GM18498 (cell line): ENCODE measurements around the gene ZNF239.
A peak's percentile ranks its signal among the peaks of the same experiment; 100 is the strongest.
"Not testable (repeated sequence)": the region's sequence is repeated elsewhere in the genome, so short reads cannot be mapped to it uniquely, and the experiment has no call there.

Experiments
- ATAC-seq: cut with Tn5 transposase; IDR thresholded peaks from one replicate; pipeline ENCODE4 v1.9.1; 2021; ENCODE audit warnings: mild to moderate bottlenecking, moderate library complexity; ENCODE audit not compliant: unreplicated experiment

Gene ZNF239

DNA sequence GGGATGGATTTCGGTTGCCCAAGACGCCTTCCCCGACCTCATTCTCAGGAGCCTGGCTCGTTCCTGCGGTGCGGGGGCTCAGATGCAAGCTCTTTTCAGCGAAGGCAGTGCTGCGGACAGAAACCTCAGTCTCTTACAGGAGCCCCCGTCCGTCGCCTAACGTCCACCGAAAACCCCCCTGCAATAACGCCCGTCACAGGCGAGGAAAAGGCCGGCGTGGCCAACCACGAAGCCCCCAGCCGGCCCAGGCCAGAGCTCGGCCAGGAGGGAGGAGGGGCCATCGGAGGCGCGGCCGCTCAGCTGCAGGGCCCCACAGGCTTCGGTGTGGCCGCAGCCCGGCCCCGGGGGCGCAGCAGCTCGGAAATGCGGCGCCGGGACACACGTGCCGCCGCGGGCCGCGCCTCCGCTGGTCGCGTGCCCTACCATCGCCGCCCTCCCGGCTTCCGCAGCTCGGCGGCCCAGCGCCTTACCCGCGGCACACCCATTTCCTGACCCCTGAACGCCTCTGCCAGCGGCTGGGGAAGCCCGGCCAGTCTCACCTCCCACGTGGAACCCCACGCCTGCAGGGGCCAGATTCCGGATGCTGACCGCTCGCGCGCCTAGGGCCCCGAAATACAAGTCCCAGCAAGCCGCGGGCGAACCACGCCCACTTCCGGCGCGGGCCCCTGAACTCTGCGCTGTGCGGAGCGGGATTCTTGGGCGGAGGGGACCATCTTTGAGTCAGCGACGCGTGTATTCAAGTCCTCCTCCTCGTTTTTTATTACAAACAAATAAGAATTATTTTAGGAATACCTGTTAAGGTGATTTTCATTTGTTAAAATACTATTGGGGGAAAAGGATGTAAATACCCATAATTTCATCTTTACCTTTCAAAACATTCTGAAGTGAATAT lies at the start of gene ZNF239:
Gene ZNF239 (minus strand): TSS at position 616 of the 892 bp plus-strand sequence. CDS start 16,537 bp downstream, outside the sequence.
- ATAC-seq: peak; percentile 96

DNA sequence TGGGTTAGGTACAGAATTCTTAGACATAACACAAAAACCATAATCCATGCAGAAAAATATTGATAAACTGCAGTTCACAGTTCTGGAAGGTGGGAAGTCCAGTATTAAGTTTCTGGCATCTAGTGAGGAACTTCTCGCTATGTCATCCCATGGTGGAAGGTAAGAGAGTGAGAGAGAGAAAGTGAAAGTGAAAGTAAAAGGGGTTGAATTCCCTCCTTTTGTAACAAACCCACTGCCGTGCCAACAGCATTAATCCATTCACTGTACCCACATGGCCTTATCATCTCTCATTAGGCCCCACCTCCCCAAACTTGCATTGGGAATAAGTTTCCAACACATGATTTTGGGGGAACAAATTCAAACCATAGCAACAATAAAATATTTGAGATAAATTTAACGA lies 48.9 kb upstream of the ZNF239 start:
- no peak for ATAC-seq

DNA sequence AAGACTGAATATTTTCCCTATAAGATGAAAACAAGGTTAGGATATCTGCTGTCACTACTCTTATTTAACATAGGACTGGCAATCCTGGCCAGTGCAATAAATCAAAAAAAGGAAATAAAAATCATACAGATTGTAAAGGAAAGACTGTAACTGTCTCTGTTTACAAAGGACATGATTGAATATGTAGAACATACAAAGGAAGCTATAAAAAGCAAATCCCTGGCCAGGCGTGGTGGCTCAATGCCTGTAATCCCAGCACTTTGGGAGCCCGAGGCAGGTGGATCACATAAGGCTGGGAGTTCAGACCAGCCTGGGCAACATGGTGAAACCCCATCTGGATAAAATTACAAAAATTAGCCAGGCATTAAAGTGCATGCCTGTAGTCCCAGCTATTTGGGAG lies 47.6 kb upstream of the ZNF239 start:
- no peak for ATAC-seq

DNA sequence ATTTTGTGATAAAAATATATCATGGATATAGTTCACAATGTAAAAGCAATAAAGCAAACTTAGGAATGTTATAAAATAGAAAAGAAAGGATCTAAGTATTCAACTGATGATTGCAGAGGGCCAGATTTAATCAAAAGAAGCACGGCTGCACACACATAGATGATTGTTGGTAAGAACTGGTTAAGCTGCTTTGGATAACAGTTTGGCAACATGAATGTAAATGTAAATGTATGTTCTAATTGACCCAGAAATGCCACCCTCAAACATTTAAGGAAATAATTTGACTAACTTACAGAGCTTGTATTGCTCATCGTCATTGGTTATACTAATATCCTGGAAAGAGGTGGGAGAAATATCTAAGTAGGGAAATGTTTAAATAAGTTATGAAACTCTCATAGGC lies 45.0 kb upstream of the ZNF239 start:
- ATAC-seq: no peak

DNA sequence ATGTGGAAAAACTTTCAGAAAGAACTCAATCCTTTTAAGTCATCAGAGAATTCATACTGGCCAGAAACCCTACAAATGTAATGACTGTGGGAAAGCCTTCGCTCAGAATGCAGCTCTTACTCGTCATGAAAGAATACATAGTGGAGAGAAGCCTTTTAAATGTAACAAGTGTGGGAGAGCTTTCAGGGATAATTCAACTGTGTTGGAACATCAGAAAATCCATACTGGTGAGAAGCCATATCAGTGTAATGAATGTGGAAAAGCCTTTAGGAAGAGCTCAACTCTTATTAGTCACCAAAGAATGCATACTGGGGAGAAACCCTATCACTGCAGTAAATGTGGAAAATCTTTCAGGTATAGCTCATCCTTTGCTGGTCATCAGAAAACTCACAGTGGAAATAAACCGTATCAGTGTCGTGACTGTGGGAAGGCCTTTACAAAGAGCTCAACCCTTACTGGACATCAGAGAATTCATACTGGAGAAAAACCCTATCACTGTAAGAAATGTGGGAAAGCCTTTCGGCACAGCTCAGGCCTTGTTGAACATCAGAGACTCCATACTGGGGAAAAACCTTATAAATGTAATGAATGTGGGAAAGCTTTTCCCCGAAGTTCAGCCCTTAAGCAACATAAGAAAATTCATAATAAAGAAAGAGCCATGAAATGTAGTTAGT lies 42.4 kb upstream of the ZNF239 start:
- ATAC-seq: no peak

DNA sequence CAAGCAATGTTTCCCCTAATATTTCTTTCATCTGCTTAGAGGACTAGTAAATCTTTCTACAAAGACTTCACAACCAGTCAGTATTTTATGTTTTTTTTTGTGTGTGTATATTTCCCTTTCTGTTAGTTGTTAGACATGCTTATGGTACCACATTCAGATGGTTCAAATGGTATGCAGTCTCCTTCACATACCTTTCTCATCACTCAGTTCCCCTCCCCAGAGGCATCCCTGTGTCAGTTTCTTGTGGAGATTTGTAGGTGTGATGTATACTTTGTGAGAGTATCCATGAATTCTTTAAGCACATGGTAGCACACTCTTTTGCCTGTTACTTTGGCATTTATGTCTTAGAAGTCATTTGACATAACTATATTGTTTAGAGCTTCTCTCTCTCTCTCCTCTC lies 36.2 kb upstream of the ZNF239 start:
- ATAC-seq: no peak

DNA sequence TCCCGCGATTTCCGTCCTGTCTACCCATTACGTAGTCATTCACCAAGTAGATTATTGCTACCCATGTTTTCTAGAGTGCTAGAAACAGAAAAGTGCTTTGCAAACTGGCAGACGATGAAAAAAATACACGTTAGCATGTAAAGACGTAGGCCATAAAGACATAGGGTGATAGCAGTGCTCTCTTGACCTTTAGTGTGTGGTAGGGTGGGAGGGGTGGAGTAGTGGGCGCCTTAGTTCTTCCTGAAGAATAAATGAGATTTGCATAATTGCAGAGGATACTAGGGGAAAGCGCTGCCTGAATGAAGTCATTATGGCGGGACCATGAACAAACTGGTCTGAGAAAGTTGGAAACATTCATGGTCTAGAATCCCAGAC lies 32.8 kb upstream of the ZNF239 start:
- ATAC-seq: no peak

DNA sequence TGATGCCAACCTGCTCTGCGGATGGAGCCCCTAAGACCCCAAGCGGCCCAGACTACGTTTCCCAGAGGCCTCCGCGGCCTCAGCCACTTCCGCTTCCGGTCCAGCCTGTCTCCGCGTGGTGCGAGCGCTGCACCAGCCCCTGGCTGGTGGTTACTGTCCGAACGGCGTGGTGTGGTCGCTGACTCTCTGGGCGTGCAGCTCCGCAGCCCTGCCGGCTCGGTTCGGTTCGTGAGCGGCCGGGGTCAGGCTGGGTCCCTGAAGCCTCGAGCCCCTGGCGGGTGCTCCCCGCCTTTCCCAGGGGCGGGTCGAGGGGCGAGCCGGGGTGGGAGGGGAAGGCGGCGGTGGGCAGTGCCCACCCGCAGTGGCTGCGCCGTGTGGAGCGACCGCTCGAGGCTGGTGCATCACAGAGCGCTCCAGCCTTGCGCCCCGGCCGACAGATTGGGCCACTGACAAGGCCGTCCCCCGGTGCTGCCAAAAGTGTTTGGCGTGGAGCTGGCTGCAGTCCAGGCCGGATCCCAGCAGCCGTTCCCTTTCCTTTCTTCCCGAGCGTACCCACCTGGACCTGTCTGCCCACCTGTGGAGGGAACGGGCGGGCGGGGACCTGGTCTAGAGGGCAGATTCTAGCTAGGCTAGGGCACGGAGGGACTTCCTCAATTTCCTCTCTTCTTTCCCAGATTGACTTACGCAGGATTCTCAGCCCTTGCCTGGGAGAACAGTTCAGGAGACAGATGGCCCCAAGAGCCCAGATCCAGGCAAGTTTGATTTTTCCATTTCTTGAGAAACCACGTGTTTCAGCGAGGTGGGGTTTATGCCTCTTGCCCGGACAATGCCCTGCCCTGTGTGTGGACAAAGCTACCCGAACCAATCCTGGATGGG lies 32.1 kb upstream of the ZNF239 start, which contains the start of gene ZNF485:
Gene ZNF485 (plus strand): TSS at position 116 of the 876 bp plus-strand sequence. CDS start 613 bp downstream, at position 729.
- ATAC-seq: peak; percentile 99

DNA sequence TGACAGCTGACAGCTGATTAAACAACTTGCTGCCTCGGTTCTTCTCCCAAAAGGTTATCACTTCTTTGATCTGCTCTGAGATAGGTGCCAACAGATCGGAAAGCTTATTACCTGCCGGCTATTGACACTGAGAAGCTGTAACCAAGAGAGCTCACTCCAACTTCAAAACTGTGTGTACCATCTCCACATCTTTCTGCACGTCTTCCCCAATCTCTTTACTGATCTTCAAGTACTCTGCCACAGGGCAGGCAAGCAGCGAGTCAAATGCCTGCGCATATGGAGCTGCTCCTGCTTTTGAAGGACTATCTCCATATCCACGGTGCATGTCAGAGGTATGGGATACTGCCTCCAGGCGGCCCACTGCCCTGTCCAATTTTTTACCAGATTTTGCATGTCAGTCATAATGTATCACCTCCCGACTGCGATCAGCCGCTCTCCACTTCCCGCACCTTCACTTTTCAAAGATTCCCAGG lies 31.5 kb upstream of the ZNF239 start:
- ATAC-seq: peak; percentile 26

DNA sequence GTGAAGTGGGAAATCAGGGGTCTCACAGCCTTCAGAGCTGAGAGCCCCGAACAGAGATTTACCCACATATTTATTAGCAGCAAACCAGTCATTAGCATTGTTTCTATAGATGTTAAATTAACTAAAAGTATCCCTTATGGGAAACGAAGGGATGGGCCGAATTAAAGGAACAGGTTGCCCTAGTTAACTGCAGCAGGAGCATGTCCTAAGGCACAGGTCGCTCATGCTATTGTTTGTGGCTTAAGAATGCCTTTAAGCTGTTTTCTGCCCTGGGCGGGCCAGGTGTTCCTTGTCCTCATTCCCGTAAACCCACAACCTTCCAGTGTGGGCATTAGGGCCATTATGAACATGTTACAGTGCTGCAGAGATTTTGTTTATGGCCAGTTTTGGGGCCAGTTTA lies 27.2 kb upstream of the ZNF239 start:
- not testable (repeated sequence) for ATAC-seq

DNA sequence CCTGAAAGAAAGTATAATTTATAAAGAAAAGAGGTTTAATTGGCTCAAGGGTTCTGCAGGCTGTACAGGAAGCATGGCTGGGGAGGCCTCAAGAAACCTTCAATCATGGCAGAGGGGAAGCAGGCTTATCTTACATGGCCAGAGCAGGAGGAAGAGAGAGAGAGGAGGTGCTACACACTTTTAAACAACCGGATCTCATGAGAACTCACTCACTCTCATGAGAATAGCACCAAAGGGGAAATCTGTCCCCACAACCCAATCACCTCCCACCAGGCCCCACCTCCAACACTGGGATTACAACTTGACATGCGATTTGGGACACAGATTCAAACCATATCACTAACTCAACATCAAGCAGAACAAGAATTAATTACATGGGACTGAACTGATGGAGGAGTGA lies 24.9 kb upstream of the ZNF239 start:
- ATAC-seq: no peak

DNA sequence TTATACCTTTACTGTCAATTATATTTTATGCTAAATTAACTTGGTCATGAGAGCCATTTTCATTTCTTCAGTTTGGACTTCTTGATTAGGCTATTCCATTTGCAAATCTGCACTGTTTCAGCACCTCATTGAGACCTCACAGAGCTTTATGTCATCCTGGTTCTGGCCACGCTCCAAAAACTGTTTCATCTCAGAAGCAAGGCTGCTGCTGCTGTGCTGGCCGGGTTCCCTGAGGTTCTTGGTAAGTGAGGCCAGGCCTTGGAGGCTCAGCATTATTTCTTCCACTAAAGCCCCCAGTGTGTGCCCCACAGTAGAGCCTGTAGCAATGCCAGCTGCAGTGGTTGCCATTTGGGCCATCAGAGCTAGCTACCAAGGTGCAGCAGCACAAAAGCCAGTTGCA lies 24.0 kb upstream of the ZNF239 start:
- ATAC-seq: no peak

DNA sequence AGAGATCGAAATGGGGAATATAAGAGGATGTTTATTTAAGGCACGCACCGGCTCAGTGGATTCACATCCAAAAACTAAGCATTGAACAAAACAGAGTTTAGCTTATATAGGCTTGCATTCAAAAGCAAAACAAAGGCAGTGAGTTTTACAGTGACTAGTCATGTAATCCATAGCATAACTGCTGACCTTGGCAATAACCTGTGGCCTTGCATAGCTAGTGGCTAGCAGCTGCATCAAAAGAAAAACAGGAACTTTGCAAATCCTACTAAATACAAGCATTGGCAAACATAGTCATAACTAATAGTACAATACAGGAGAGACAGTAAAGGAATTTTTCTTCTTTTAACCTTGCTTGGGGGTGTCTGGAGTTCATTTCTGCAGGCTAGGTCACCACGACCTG lies 22.1 kb upstream of the ZNF239 start:
- no peak for ATAC-seq

DNA sequence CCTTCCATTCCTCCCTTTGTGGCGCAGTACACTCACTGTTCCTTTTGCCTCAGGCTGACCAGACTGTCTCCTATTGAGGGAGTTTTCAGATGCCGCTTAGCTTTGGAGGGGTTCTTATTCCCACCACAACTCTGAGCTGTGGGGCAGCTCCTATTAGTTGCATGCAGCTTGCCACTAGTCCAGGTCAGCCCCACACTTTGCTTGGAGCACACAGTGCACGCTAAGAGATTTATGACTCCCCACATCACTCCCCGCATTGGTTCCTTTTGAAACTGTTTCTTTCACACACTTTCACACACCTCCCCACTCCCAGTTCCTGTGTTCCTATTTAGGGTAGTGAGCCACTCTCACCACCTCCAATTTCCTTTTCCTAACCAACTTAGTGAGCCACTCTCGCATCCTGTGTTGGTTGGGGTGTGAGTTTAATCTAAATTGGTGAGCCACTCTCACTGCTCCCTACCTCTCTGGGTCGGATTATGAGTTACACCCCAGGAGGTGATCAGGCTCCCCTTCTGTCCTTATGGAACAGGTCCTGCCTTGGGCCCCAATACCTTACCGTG lies 21.4 kb upstream of the ZNF239 start:
- peak; percentile 58 for ATAC-seq

DNA sequence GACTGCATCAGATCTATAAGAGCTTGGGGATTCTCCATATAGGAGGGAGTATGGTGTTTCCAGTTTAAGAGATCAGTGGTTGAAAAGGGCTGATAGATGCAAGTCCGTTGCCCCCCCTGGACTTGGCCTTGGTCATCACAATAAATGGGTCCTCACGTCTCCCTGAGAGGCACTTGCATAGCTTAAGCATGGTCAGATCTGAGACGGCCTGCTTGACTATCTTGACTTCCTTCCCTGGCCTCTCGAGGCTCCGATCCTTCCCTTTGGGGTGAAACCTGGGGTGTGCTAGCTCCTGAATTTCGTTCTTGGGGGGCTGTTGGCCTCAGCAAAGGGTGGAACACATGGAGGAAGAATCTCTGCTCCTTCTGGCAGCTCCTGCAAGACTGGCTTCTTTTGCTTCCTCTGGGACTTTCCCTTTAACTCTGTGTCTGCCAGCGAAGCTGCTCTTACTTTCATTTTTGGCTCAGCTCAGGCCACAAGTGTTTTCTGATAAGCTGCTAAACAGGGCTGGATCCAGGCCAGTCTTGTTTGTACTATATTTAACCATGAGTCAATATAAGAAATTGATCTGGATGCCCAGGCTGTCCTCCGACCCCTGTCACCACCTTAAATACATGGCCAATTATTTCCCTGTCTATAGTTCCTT lies 20.7 kb upstream of the ZNF239 start:
- ATAC-seq: peak; percentile 94

DNA sequence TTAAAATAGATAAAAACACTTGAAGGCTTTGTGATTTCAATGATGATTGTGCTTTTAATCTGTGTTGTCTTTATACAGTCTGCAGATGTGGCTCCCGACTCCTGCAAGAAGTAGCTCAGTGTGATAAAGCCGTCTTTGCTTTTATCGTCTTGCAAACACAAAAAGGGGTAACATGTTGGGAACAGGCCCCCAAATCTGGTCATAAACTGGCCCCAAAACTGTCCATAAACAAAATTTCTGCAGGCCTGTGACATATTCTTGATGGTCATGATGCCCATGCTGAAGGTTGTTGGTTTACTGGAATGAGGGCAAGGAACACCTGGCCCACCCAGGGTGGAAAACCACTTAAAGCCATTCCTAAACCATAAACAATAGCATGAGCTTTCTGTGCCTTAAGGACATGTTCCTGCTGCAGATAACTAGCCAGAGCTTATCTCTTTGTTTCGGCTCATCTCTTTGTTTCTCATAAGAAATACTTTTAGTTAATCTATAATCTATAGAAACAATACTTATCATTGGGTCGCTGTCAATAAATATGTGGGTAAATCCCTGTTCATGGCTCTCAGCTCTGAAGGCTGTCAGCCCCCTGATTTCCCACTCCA lies 17.0 kb upstream of the ZNF239 start:
- no peak for ATAC-seq

DNA sequence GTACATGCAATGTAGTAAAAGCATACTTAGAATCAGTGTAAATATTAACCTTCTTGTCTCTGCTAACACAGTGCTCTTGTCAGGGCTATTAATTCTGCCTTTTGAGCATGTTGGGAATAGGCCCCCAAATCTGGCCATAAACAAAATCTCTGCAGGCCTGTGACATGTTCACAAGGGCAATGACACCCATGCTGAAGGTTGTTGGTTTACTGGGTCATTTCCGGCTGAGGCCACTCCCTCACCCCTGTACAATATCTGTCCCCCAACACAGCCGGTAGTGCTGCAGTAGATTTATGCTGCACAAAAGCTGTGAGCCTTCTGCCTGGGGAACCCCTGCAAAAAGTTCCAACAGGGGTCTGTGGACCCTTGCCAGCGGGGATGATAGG lies 12.3 kb upstream of the ZNF239 start:
- ATAC-seq: not testable (repeated sequence)

DNA sequence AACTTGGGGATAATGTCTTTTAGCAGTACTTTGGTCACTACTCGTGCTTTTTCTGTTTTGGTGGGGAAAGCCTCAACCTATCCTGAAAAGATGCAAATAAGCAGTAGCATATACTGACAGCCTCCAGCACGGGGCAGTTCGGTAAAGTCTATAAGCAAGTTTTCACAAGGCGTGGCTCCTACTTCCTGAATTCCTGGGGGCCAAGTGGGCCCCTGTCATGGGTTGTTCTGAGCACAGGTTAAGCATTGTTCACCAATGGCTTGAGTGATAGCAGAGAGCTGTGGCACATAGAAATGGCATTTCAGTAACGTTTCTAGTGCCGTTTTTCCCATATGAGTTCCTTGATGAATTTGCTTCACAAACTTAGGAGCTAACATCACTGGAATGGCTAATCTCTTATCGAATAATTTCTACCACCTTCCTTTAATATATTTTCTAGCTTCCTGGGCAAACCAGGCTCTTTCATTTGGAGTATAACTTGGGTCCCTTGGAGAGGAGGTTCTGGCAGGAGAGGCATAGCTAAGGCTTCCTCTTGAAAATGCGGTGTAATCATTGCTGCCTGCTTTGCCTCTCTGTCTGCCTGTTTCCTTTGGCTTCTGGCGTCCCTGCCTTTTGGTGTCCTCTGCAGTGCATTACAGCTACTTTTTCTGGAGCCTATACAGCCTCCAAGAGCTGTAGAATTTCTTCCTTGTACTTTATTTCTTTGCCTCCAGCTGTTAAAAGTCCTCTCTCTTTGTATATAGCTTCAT lies 11.7 kb upstream of the ZNF239 start:
- ATAC-seq: no peak

DNA sequence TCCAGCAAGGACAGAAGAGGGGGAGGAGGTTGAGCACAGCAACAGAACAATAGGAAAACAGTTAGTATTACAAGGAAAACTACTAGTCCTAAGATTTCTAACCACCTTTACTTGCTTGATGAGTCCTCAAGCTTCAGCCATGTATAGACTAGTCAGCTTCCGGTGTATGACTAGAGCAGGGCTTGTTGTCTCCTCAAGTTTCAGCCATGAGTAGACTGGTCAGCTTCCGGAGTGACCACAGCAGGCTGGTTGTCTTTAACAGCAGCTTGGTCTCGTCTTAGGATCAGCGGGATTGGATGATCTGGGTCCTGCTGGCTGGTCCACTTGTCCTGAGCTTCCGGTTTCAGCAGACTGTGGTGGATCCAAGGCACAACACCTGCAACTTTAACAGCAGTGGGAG lies 10.6 kb upstream of the ZNF239 start:
- ATAC-seq: no peak
